SW480 (cell line): ENCODE data around the gene CALD1.

Source experiments
- DNase-seq: peaks from one replicate; pipeline ENCODE4 v3.0.0-alpha.2; 2016; ENCODE audit warnings: low spot score

Gene CALD1

GRCh38 chr7:134787064-134787463 is 7.6 kb downstream of the CALD1 start:
- no peak for DNase-seq

- DNase-seq: no peak
Observed at GRCh38 chr7:134787720-134788119, 8.3 kb downstream of the CALD1 start.

- DNase-seq: no peak
Observed at GRCh38 chr7:134788191-134788590, 8.8 kb downstream of the CALD1 start.

- DNase-seq: peak; percentile 12
Observed at GRCh38 chr7:134789967-134790685, 10.7 kb downstream of the CALD1 start.

GRCh38 chr7:134792968-134793367 is 13.5 kb downstream of the CALD1 start:
- DNase-seq: no peak

GRCh38 chr7:134795231-134795630 is 15.8 kb downstream of the CALD1 start:
- DNase-seq: no peak

- no peak for DNase-seq
Observed at GRCh38 chr7:134798155-134798554, 18.7 kb downstream of the CALD1 start.

- no peak for DNase-seq
Observed at GRCh38 chr7:134799377-134799776, 19.9 kb downstream of the CALD1 start.

- DNase-seq: no peak
Observed at GRCh38 chr7:134802762-134803161, 23.3 kb downstream of the CALD1 start.

GRCh38 chr7:134804351-134804750 is 24.9 kb downstream of the CALD1 start:
- no peak for DNase-seq

GRCh38 chr7:134804854-134805253 is 25.4 kb downstream of the CALD1 start:
- DNase-seq: no peak

GRCh38 chr7:134806197-134806596 is 26.8 kb downstream of the CALD1 start:
- no peak for DNase-seq

- no peak for DNase-seq
Observed at GRCh38 chr7:134809616-134810015, 30.2 kb downstream of the CALD1 start.

- no peak for DNase-seq
Observed at GRCh38 chr7:134811765-134812164, 32.3 kb downstream of the CALD1 start.

GRCh38 chr7:134813663-134814396 is 34.4 kb downstream of the CALD1 start:
- DNase-seq: no peak

- DNase-seq: no peak
Observed at GRCh38 chr7:134814730-134815364, 35.4 kb downstream of the CALD1 start.

- DNase-seq: no peak
Observed at GRCh38 chr7:134818613-134819345, 39.3 kb downstream of the CALD1 start.

GRCh38 chr7:134819401-134819800 is 40.0 kb downstream of the CALD1 start:
- DNase-seq: no peak

- DNase-seq: no peak
Observed at GRCh38 chr7:134820295-134820694, 40.9 kb downstream of the CALD1 start.

- no peak for DNase-seq
Observed at GRCh38 chr7:134820778-134821177, 41.3 kb downstream of the CALD1 start.

- DNase-seq: no peak
Observed at GRCh38 chr7:134823400-134823799, 44.0 kb downstream of the CALD1 start.

- DNase-seq: no peak
Observed at GRCh38 chr7:134825666-134826065, 46.2 kb downstream of the CALD1 start.
